Measurements from ENCODE around the gene MMP13.

- TF ChIP-seq FOS (IDR thresholded peaks at IDR 0.05; ENCODE audit: borderline replicate concordance, insufficient read depth, low read length), result no peak
- no peak for TF ChIP-seq JUN (IDR thresholded peaks at IDR 0.05; ENCODE audit: borderline replicate concordance, insufficient read depth, insufficient read length, low read depth)
- no peak for TF ChIP-seq CTCF (IDR thresholded peaks at IDR 0.05; ENCODE audit: extremely low read depth in 1 of 2, insufficient read depth in 1 of 2, low read depth in 1 of 2, low read length in 2 of 2)
- no peak for TF ChIP-seq POLR2A (IDR thresholded peaks at IDR 0.05; ENCODE audit: low read depth, low read length)
- TF ChIP-seq MAX (IDR thresholded peaks at IDR 0.05; ENCODE audit: insufficient read depth, insufficient read length), result no peak
Observed at GRCh38 chr11:102967497-102967896, 12.0 kb upstream of the MMP13 start.

Data from endothelial cell of umbilical vein (primary cell).